ENCODE data around the gene PLA2G4A.

PLA2G4A gene

GRCh38 chr1:186843931-186844330, 15.2 kb downstream of the PLA2G4A start:
- H3K27ac Mint-ChIP-seq, result no peak overlapping the region
- no peaks in the 10 kb centered on the region for H3K9me3 Mint-ChIP-seq (ENCODE audit: low read depth)
- H3K27me3 Mint-ChIP-seq, result no peaks in the 10 kb centered on the region
- no peak overlapping the region for H3K4me3 Mint-ChIP-seq
- no peaks in the 10 kb centered on the region for H3K36me3 Mint-ChIP-seq
- no peaks in the 10 kb centered on the region for H3K4me1 Mint-ChIP-seq (ENCODE audit: low read depth)

DNA sequence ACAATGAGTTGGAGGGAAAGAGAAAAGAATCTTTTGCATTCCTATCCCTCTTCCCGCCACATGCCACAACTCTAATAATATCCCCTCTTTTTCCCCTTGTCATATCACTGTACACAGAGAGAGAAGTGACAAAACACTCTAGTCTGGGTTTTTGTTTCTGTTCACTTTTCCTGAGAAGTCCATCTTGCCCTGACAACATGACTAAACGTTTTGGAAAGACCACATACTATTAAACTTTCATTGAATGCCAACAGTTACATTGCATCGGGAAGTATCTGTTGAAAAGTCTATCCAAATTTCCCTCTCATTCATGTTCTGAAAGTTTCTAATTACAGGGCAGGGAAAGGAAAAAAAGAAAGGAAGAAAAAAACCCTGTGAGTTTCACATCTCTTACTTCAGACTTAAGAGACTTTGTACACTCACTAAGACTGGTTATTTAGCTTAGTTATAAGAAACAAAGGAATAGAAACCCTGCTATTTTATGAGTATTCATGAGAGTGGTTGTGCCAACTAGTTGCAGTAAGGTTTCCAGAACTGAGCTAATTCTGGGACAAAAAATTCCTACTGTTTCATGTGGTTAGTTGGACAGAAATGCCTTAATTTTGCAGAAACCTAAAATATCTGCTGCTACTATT, 16.9 kb downstream of the PLA2G4A start:
- H3K36me3 Mint-ChIP-seq, result no peaks in the 10 kb centered on the region
- H3K27ac Mint-ChIP-seq, result no peak overlapping the region
- no peaks in the 10 kb centered on the region for H3K4me1 Mint-ChIP-seq (ENCODE audit: low read depth)
- no peaks in the 10 kb centered on the region for H3K9me3 Mint-ChIP-seq (ENCODE audit: low read depth)
- no peak overlapping the region for H3K4me3 Mint-ChIP-seq
- H3K27me3 Mint-ChIP-seq, result no peaks in the 10 kb centered on the region

GRCh38 chr1:186848509-186849130, 19.9 kb downstream of the PLA2G4A start:
- no peak overlapping the region for H3K27ac Mint-ChIP-seq
- no peak overlapping the region for H3K4me3 Mint-ChIP-seq
- H3K27me3 Mint-ChIP-seq, result no peaks in the 10 kb centered on the region
- no peaks in the 10 kb centered on the region for H3K36me3 Mint-ChIP-seq
- H3K9me3 Mint-ChIP-seq (ENCODE audit: low read depth), result no peaks in the 10 kb centered on the region
- no peaks in the 10 kb centered on the region for H3K4me1 Mint-ChIP-seq (ENCODE audit: low read depth)

GRCh38 chr1:186849271-186849671, 20.5 kb downstream of the PLA2G4A start:
- H3K4me1 Mint-ChIP-seq (ENCODE audit: low read depth), result no peaks in the 10 kb centered on the region
- H3K27me3 Mint-ChIP-seq, result no peaks in the 10 kb centered on the region
- H3K36me3 Mint-ChIP-seq, result no peaks in the 10 kb centered on the region
- no peak overlapping the region for H3K4me3 Mint-ChIP-seq
- H3K9me3 Mint-ChIP-seq (ENCODE audit: low read depth), result no peaks in the 10 kb centered on the region
- no peak overlapping the region for H3K27ac Mint-ChIP-seq

DNA sequence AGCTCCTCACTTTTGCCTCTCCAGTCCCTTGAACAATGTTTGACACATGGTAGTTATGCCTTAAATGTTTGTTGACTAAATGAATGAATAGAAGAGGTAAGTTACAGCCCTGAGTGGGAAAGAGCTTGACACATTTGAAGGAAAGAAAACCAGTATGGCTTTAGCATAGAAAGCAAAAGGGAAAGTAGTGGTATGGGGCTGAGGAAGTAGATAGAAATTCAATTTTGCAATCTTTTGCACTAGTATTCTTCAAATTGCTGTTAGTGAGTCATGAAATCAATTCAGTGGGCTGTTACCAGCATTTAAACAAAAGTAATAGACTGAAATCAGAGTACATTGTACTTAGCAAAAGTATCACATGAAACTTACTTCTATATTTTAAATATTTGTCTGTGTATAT, 21.1 kb downstream of the PLA2G4A start:
- Mint-ChIP-seq H3K9me3 (ENCODE audit: low read depth) (no peaks in the 10 kb centered on the region), H3K27ac (no peak overlapping the region), H3K36me3 (no peaks in the 10 kb centered on the region), H3K4me3 (no peak overlapping the region), H3K4me1 (ENCODE audit: low read depth) (no peaks in the 10 kb centered on the region), H3K27me3 (no peaks in the 10 kb centered on the region)

GRCh38 chr1:186854102-186854501, 25.4 kb downstream of the PLA2G4A start:
- Mint-ChIP-seq H3K4me3 (no peak overlapping the region), H3K27me3 (no peaks in the 10 kb centered on the region), H3K36me3 (no peaks in the 10 kb centered on the region), H3K27ac (no peak overlapping the region), H3K4me1 (ENCODE audit: low read depth) (no peaks in the 10 kb centered on the region), H3K9me3 (ENCODE audit: low read depth) (no peaks in the 10 kb centered on the region)

DNA sequence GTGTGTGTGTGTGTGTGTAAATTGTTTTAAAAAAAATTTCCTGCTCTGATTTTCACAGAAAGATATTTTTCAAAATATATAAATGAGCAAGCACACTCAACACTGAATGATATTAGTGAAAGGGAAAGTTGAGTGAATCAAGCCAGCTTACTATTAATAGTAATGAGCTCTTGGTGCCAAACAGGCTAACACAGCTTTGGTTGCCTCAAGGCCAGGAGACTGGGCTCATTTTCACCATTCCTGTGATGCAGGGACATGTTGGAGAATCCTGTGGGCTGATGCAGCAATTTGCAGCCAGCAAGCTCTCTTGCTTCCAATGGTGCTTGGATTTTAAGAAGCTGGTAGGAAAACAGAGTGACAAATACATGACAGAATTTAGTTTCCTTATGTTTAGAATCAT, 30.2 kb downstream of the PLA2G4A start:
- Mint-ChIP-seq H3K9me3 (ENCODE audit: low read depth) (no peaks in the 10 kb centered on the region), H3K27me3 (no peaks in the 10 kb centered on the region), H3K4me3 (no peak overlapping the region), H3K36me3 (no peaks in the 10 kb centered on the region), H3K27ac (no peak overlapping the region), H3K4me1 (ENCODE audit: low read depth) (no peaks in the 10 kb centered on the region)

DNA sequence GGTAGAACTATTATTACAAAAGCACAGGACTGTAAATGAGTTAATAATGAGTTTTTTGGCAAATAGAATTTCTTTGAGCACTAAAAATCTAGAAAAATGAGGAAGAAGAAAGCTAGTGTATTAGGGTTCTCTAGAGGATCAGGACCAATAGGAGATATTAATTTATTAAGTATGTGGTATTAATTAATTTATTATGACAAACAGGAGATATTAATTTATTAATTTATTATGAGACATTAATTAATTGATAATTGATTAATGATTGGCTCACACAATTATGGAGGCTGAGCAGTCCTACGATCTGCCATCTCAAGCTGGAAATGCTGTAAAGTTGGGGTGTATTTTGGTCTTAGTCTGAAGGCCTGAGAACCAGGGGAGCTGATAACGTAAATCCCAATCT, 31.2 kb downstream of the PLA2G4A start:
- Mint-ChIP-seq H3K27ac (no peak overlapping the region), H3K4me1 (ENCODE audit: low read depth) (no peaks in the 10 kb centered on the region), H3K27me3 (no peaks in the 10 kb centered on the region), H3K9me3 (ENCODE audit: low read depth) (no peaks in the 10 kb centered on the region), H3K4me3 (no peak overlapping the region), H3K36me3 (no peaks in the 10 kb centered on the region)

DNA sequence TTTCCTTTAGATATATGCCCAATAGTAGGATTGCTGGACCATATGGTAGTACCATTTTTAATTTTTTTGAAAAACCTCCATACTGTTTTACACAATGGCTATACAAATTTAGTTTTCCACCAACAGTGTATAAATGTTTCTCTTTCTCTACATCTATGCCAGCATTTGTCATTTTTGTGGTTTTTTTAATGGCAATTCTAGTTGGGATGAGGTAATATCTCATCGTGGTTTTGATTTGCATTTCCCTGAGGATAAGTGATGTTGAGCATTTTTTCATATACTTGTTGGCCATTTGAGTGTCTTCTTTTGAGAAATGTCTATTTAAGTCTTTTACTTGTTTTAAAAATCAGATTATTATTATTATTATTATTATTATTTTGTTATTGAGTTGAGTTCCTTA, 35.5 kb downstream of the PLA2G4A start:
- H3K4me3 Mint-ChIP-seq, result no peak overlapping the region
- H3K4me1 Mint-ChIP-seq (ENCODE audit: low read depth), result no peaks in the 10 kb centered on the region
- no peaks in the 10 kb centered on the region for H3K36me3 Mint-ChIP-seq
- no peaks in the 10 kb centered on the region for H3K9me3 Mint-ChIP-seq (ENCODE audit: low read depth)
- no peaks in the 10 kb centered on the region for H3K27me3 Mint-ChIP-seq
- H3K27ac Mint-ChIP-seq, result no peak overlapping the region

- no peak overlapping the region for H3K4me3 Mint-ChIP-seq
- no peaks in the 10 kb centered on the region for H3K36me3 Mint-ChIP-seq
- no peaks in the 10 kb centered on the region for H3K9me3 Mint-ChIP-seq (ENCODE audit: low read depth)
- no peaks in the 10 kb centered on the region for H3K4me1 Mint-ChIP-seq (ENCODE audit: low read depth)
- no peaks in the 10 kb centered on the region for H3K27me3 Mint-ChIP-seq
- no peak overlapping the region for H3K27ac Mint-ChIP-seq
These were observed 36.5 kb downstream of the PLA2G4A start for GRCh38 chr1:186865253-186865652.

- no peaks in the 10 kb centered on the region for H3K4me1 Mint-ChIP-seq (ENCODE audit: low read depth)
- no peaks in the 10 kb centered on the region for H3K36me3 Mint-ChIP-seq
- H3K27ac Mint-ChIP-seq, result no peak overlapping the region
- no peak overlapping the region for H3K4me3 Mint-ChIP-seq
- no peaks in the 10 kb centered on the region for H3K9me3 Mint-ChIP-seq (ENCODE audit: low read depth)
- no peaks in the 10 kb centered on the region for H3K27me3 Mint-ChIP-seq
These were observed 37.1 kb downstream of the PLA2G4A start for GRCh38 chr1:186865857-186866256.

DNA sequence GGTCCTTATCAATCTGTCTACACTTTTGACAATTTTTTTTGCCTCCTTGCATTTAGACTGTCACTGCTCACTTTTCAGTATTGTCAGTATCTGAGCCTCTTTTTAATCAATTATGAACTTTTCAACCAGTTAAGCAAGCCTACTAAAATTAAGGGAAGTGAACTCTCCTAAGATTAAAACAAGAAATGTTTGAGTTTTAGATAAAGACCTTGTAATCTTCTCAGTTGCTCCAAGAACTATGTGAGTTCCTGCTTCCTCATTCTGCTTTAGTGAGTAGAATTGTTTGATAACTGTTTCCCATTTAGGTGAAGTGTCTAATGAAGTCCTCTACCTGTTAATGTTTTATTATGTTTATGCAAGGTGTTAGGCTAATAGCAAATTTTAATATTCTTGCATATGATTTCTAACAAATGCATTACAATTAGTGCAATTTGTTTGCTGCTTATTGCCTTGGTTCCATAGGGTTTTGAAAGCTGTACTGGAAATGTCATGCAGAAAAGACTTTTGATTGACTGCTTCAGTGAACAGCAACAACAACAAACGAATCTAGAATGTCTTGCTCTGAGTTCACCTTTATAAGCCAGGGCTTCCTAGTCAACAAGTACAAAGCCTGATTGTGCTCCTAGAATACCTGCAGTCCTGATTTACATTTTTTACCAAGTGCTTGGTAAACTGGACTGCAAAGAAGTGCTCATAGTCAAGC, 40.9 kb downstream of the PLA2G4A start:
- Mint-ChIP-seq H3K36me3 (no peaks in the 10 kb centered on the region), H3K27me3 (no peaks in the 10 kb centered on the region), H3K4me1 (ENCODE audit: low read depth) (no peaks in the 10 kb centered on the region), H3K27ac (no peak overlapping the region), H3K9me3 (ENCODE audit: low read depth) (no peaks in the 10 kb centered on the region), H3K4me3 (no peak overlapping the region)

- Mint-ChIP-seq H3K9me3 (ENCODE audit: low read depth) (no peaks in the 10 kb centered on the region), H3K4me1 (ENCODE audit: low read depth) (no peaks in the 10 kb centered on the region), H3K36me3 (no peaks in the 10 kb centered on the region), H3K4me3 (no peak overlapping the region), H3K27me3 (no peaks in the 10 kb centered on the region), H3K27ac (no peak overlapping the region)
These were observed 43.0 kb downstream of the PLA2G4A start for GRCh38 chr1:186871784-186872183.

GRCh38 chr1:186872291-186872690, 43.5 kb downstream of the PLA2G4A start:
- H3K9me3 Mint-ChIP-seq (ENCODE audit: low read depth), result no peaks in the 10 kb centered on the region
- H3K27ac Mint-ChIP-seq, result no peak overlapping the region
- no peak overlapping the region for H3K4me3 Mint-ChIP-seq
- H3K27me3 Mint-ChIP-seq, result no peaks in the 10 kb centered on the region
- no peaks in the 10 kb centered on the region for H3K36me3 Mint-ChIP-seq
- H3K4me1 Mint-ChIP-seq (ENCODE audit: low read depth), result no peaks in the 10 kb centered on the region

DNA sequence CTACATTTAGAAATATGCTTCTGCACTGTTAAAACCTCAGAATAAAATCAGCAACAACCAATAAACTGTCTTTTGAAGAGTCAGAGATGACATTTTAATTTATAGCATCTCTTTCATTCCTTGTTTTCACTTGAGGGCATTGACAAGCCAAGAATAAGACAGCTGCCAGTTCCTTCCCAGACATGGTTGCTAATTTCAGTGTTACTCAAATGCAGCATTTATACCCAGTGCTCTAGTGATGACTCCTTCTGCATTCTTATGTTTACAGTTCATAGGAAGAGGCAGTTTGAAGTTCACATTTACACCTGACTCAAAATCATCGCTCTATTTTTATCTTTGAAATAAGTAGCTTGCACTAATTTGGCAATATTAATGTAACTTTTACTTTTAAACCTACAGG, 44.9 kb downstream of the PLA2G4A start:
- Mint-ChIP-seq H3K27me3 (no peaks in the 10 kb centered on the region), H3K4me1 (ENCODE audit: low read depth) (no peaks in the 10 kb centered on the region), H3K9me3 (ENCODE audit: low read depth) (no peaks in the 10 kb centered on the region), H3K27ac (no peak overlapping the region), H3K4me3 (no peak overlapping the region), H3K36me3 (no peaks in the 10 kb centered on the region)

All from activated naive CD8-positive, alpha-beta T cell (primary cell).